HL-60 (cell line): ENCODE data around the gene OR52L1.

Experiments
- DNase-seq, 2 experiments: peaks; one replicate each; pipeline ENCODE4 v3.0.0-alpha.2; 2010 to 2020; ENCODE audit warnings: low read depth in 1 of 2, low spot score in 1 of 2
- H3K27ac ChIP-seq: fragments of 250-450 bp; sonication (Bioruptor Pico); replicated peaks from 2 replicates; pipeline ENCODE4 v1.5.1; 2020; ENCODE audit warnings: mild to moderate bottlenecking, moderate library complexity
- H3K27me3 ChIP-seq: fragments of 250-450 bp; sonication (Bioruptor Pico); 2 replicates; pipeline ENCODE4 v1.5.1; 2021; ENCODE audit warnings: mild to moderate bottlenecking, moderate library complexity; ENCODE audit not compliant: insufficient read depth, poor library complexity, severe bottlenecking
- H3K4me3 ChIP-seq: replicated peaks from 2 replicates; pipeline ENCODE4 v1.5.1; 2011; ENCODE audit warnings: mild to moderate bottlenecking, control low read depth, low read length; ENCODE audit not compliant: insufficient read depth
- GABPA ChIP-seq: IDR thresholded peaks from 2 replicates; pipeline ENCODE4 v1.6.1; 2012; ENCODE audit warnings: low read depth
- POLR2AphosphoS5 ChIP-seq: IDR thresholded peaks from 2 replicates; pipeline ENCODE4 v1.6.1; 2012; ENCODE audit warnings: low read depth
- SPI1 ChIP-seq: IDR thresholded peaks from 2 replicates; pipeline ENCODE4 v1.6.1; 2012; ENCODE audit warnings: low read depth, mild to moderate bottlenecking, borderline replicate concordance
- long read RNA-seq: library from polyadenylated mRNA; unstranded; transcript quantifications from one replicate; pipeline ENCODE4 v2.0.0, GENCODE V29; 2020
- TF ChIP-seq, protein P1 (sequence below): IDR thresholded peaks from one replicate; pipeline ENCODE4 v1.5.1; 2011; ENCODE audit warnings: low read length, control low read depth, inconsistent platforms; ENCODE audit not compliant: insufficient read depth
- TF ChIP-seq, protein P2 (sequence below): IDR thresholded peaks from 2 replicates; pipeline ENCODE4 v1.6.1; 2012; ENCODE audit warnings: low read depth; ENCODE audit not compliant: insufficient replicate concordance

Gene OR52L1
- long read RNA-seq = 0 reads

DNA sequence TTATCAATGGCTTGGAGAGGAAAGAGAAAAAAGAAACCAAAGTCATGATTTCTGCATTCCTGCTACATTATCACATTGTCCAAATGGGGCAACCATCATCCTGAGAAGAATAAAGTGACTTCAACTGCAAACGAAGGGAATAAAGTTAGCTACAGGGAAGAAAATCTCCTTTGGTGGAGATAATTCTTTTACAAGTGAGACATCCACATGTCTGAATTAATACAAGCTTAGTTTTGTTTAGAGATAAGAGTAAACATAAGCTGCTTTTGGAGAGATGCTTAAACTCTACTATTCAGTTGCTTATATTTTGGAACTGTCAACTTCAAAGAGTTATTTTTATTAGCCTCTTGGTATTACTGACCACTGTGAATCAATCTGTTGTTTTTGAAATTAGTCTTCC lies at the start of gene OR52L1:
Gene OR52L1, minus strand, starts transcription at position 101 of the 400 bp plus-strand sequence. Its CDS starts 55 bp downstream, at position 46.
- no peak for DNase-seq

DNA sequence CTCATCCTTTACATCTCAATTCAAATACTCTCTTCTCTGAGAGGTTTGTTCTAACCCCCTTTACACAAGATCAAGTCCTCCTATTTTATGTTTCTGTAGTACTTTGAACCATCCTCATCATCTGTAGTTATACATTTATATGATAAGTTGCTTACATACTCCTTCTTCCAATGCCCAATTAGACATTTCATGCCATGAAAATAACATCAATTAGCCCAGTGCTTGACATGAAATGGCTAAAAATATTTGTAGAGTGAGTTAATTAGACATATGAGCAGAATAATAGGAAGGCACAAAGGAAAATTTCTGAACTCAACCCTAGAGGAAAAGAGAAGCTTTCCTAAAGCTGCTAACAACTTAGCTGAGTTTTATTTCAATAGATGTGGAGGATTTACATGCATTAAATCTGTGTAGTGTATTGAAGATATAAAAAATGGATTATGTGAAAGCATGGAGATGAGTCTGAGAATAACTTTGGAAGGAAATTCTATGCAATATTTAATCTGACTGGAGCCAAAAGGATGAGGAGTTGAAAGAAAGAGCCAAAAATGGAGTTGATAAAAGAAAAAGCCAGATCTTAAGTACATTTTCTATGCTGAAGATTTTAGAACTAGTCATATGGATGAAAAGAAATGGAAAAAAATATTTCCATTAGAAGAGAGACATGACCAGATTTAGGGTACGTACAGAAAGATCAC lies 44.1 kb upstream of the OR52L1 start, which contains the start of gene OR56A1:
Gene OR56A1, minus strand, starts transcription at position 51 of the 698 bp plus-strand sequence. CDS start 3,066 bp downstream, outside the sequence.
- Histone ChIP-seq H3K27me3 (no peaks in the 10 kb centered on the region), H3K27ac (no peak within 1 kb of the TSS), H3K4me3 (no peak within 1 kb of the TSS)
- DNase-seq = no peak
- TF ChIP-seq, protein P1, sequence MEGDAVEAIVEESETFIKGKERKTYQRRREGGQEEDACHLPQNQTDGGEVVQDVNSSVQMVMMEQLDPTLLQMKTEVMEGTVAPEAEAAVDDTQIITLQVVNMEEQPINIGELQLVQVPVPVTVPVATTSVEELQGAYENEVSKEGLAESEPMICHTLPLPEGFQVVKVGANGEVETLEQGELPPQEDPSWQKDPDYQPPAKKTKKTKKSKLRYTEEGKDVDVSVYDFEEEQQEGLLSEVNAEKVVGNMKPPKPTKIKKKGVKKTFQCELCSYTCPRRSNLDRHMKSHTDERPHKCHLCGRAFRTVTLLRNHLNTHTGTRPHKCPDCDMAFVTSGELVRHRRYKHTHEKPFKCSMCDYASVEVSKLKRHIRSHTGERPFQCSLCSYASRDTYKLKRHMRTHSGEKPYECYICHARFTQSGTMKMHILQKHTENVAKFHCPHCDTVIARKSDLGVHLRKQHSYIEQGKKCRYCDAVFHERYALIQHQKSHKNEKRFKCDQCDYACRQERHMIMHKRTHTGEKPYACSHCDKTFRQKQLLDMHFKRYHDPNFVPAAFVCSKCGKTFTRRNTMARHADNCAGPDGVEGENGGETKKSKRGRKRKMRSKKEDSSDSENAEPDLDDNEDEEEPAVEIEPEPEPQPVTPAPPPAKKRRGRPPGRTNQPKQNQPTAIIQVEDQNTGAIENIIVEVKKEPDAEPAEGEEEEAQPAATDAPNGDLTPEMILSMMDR = no peak
- TF ChIP-seq SPI1 = no peak
- TF ChIP-seq, protein P2, sequence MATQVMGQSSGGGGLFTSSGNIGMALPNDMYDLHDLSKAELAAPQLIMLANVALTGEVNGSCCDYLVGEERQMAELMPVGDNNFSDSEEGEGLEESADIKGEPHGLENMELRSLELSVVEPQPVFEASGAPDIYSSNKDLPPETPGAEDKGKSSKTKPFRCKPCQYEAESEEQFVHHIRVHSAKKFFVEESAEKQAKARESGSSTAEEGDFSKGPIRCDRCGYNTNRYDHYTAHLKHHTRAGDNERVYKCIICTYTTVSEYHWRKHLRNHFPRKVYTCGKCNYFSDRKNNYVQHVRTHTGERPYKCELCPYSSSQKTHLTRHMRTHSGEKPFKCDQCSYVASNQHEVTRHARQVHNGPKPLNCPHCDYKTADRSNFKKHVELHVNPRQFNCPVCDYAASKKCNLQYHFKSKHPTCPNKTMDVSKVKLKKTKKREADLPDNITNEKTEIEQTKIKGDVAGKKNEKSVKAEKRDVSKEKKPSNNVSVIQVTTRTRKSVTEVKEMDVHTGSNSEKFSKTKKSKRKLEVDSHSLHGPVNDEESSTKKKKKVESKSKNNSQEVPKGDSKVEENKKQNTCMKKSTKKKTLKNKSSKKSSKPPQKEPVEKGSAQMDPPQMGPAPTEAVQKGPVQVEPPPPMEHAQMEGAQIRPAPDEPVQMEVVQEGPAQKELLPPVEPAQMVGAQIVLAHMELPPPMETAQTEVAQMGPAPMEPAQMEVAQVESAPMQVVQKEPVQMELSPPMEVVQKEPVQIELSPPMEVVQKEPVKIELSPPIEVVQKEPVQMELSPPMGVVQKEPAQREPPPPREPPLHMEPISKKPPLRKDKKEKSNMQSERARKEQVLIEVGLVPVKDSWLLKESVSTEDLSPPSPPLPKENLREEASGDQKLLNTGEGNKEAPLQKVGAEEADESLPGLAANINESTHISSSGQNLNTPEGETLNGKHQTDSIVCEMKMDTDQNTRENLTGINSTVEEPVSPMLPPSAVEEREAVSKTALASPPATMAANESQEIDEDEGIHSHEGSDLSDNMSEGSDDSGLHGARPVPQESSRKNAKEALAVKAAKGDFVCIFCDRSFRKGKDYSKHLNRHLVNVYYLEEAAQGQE = no peak
- no peak for TF ChIP-seq POLR2AphosphoS5
- no peak for TF ChIP-seq GABPA

More for the DNA sequence above, at the start of gene OR52L1:
- TF ChIP-seq POLR2AphosphoS5 (no peak), GABPA (no peak), SPI1 (no peak)
- TF ChIP-seq, protein P1 = no peak
- TF ChIP-seq, protein P2 = no peak
- H3K4me3 ChIP-seq = no peak within 1 kb of the TSS
- H3K27ac ChIP-seq = no peak within 1 kb of the TSS
- H3K27me3 ChIP-seq = peaks cover 9% of the 10 kb centered on the region

DNA sequence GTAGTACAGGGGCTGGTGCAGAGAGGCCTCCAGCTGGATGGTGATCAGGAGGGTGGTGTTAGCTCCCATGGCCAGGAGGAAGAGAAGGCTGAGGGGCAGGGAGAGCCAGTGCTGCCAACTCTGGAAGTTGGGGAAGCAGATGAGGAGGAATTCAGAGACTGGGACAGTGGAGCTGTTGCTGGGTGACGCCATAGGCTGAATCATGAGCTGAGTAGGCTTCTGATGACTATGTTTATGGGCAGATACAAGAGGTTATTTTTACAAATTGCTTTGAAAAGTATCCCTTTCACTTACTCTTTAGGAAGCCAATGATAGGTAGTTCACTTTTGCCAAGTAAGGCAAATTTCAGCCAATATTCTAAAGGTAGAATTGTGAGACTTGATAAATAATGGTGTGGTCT lies 40.7 kb upstream of the OR52L1 start:
- DNase-seq = no peak
- no peak overlapping the region for H3K4me3 ChIP-seq
- TF ChIP-seq GABPA = no peak
- TF ChIP-seq POLR2AphosphoS5 = no peak
- no peak for TF ChIP-seq SPI1
- TF ChIP-seq, protein P1 = no peak
- TF ChIP-seq, protein P2 = no peak
- H3K27ac ChIP-seq = no peak overlapping the region
- no peaks in the 10 kb centered on the region for H3K27me3 ChIP-seq
